GM12874 (cell line): ENCODE measurements around the gene GRIK4.

Source experiments
- CTCF ChIP-seq: IDR thresholded peaks from 2 replicates; pipeline ENCODE4 v1.5.1; 2011; ENCODE audit warnings: low read depth, mild to moderate bottlenecking, control low read depth, low read length, moderate library complexity; ENCODE audit not compliant: insufficient read depth

The GRIK4 gene

GRCh38 chr11:120556797-120557196 lies 45.2 kb downstream of the GRIK4 start:
- no peak for TF ChIP-seq CTCF

- TF ChIP-seq CTCF, result no peak
Measured at GRCh38 chr11:120558744-120559431, 47.3 kb downstream of the GRIK4 start.

- no peak for TF ChIP-seq CTCF
Measured at GRCh38 chr11:120561286-120561685, 49.7 kb downstream of the GRIK4 start.

- no peak for TF ChIP-seq CTCF
Measured at GRCh38 chr11:120562806-120563425, 51.4 kb downstream of the GRIK4 start.

GRCh38 chr11:120563703-120564572 lies 52.4 kb downstream of the GRIK4 start:
- no peak for TF ChIP-seq CTCF

GRCh38 chr11:120564573-120565311 lies 53.2 kb downstream of the GRIK4 start:
- peak; percentile 33; the same call in 1 of the 2 replicates for TF ChIP-seq CTCF
